ENCODE results near the gene ADAMTS19.

GRCh38 chr5:129448654-129449053, 11.4 kb upstream of the ADAMTS19 start:
- TF ChIP-seq EZH2phosphoT487 (IDR thresholded peaks at IDR 0.05; ENCODE audit: insufficient read depth, low read depth) = no peak
- TF ChIP-seq EZH2 (IDR thresholded peaks at IDR 0.05; ENCODE audit: insufficient read depth, poor library complexity, severe bottlenecking) = no peak
